DMS53 (cell line): Measurements from ENCODE around the gene RSPH9.
"Not testable (repeated sequence)": the region's sequence is repeated elsewhere in the genome, so short reads cannot be mapped to it uniquely, and the experiment has no call there.

Source experiments
- DNase-seq: peaks from one replicate; lab custom pipeline; 2025; lab: John Stamatoyannopoulos, UW

RSPH9 gene

GRCh38 chr6:43629104-43629504 lies 15.7 kb upstream of the RSPH9 start, which contains the start of gene GTPBP2:
TSS of gene GTPBP2 (minus strand) at chr6:43629264. CDS start at chr6:43629162, 102 bp downstream.
- peak; percentile 100 for DNase-seq

GRCh38 chr6:43629505-43630300 lies 15.1 kb upstream of the RSPH9 start:
- DNase-seq = peak; percentile 98

- peak; percentile 31 for DNase-seq
Observed at GRCh38 chr6:43630980-43631619, 13.7 kb upstream of the RSPH9 start.

- DNase-seq = not testable (repeated sequence)
Observed at GRCh38 chr6:43633002-43633401, 11.8 kb upstream of the RSPH9 start.

GRCh38 chr6:43634702-43635303 lies 10.0 kb upstream of the RSPH9 start:
- DNase-seq = no peak

GRCh38 chr6:43635387-43636307 lies 9.2 kb upstream of the RSPH9 start, which contains the start of gene MAD2L1BP:
TSS of gene MAD2L1BP (plus strand) at chr6:43635840. CDS start at chr6:43635876, 36 bp downstream.
- DNase-seq = peak; percentile 91

GRCh38 chr6:43636308-43636659 lies 8.6 kb upstream of the RSPH9 start:
- DNase-seq = peak; percentile 55

- DNase-seq = no peak
Observed at GRCh38 chr6:43639984-43640800, 4.6 kb upstream of the RSPH9 start.

- no peak for DNase-seq
Observed at GRCh38 chr6:43645613-43645964, 753 bp downstream of the RSPH9 start.

GRCh38 chr6:43647613-43648012 lies 2.8 kb downstream of the RSPH9 start:
- DNase-seq = no peak

GRCh38 chr6:43648248-43648647 lies 3.4 kb downstream of the RSPH9 start:
- DNase-seq = no peak

- DNase-seq = not testable (repeated sequence)
Observed at GRCh38 chr6:43652822-43653221, 8.0 kb downstream of the RSPH9 start.

GRCh38 chr6:43657221-43657802 lies 12.5 kb downstream of the RSPH9 start:
- DNase-seq = no peak

GRCh38 chr6:43658161-43658560 lies 13.3 kb downstream of the RSPH9 start:
- DNase-seq = no peak

GRCh38 chr6:43662948-43663347 lies 18.1 kb downstream of the RSPH9 start:
- not testable (repeated sequence) for DNase-seq

- DNase-seq = no peak
Observed at GRCh38 chr6:43665376-43665775, 20.5 kb downstream of the RSPH9 start.

GRCh38 chr6:43666196-43666920 lies 21.5 kb downstream of the RSPH9 start:
- no peak for DNase-seq

GRCh38 chr6:43667245-43668150 lies 22.7 kb downstream of the RSPH9 start:
- peak; percentile 86 for DNase-seq
